Psoas muscle (tissue), 8 donors: ENCODE results near the gene FAM78B. TPM values are rescaled to one million over a fixed set of nuclear protein-coding genes. Genes with fewer than 3 reads are reported as not detected.

Experiments used
- ATAC-seq, 4 donors: fragments of 200-7000 bp; cut with Tn5 transposase; one replicate each; pipeline ENCODE4 v1.9.1; 2020; ENCODE audit warnings: moderate library complexity in 3 of 4, mild to moderate bottlenecking in 2 of 4
- DNase-seq, 2 donors: peaks; one replicate each; pipeline ENCODE4 v3.0.0-alpha.2; 2020
- H3K27ac ChIP-seq: fragments of 200-600 bp; one replicate; pipeline ENCODE4 v1.8.0; 2022
- H3K27me3 ChIP-seq, 3 donors: fragments of 200-600 bp in 1 of 3; one replicate each; pipeline versions ENCODE4 v1.6.1 to v1.8.0; 2013 to 2022; ENCODE audit warnings: low read length in 2 of 3, mild to moderate bottlenecking in 2 of 3, moderate library complexity in 1 of 3; ENCODE audit not compliant: insufficient read depth in 3 of 3
- H3K36me3 ChIP-seq, 2 donors: fragments of 200-600 bp in 1 of 2; one replicate each; pipeline versions ENCODE4 v1.6.1 to v1.8.0; 2013 to 2022; ENCODE audit warnings: low read depth in 1 of 2, mild to moderate bottlenecking in 1 of 2, moderate library complexity in 1 of 2; ENCODE audit not compliant: insufficient read depth in 1 of 2
- H3K4me1 ChIP-seq: fragments of 200-600 bp; one replicate; pipeline ENCODE4 v1.8.0; 2022
- H3K4me3 ChIP-seq: fragments of 200-600 bp; one replicate; pipeline ENCODE4 v1.8.0; 2022; ENCODE audit warnings: mild to moderate bottlenecking
- H3K9me3 ChIP-seq: fragments of 200-600 bp; one replicate; pipeline ENCODE4 v1.8.0; 2022
- whole genome bisulfite sequencing, 3 donors: extraction: QIAGEN DNeasy Blood & Tissue Kit; methylation state at CpG; one replicate each; pipeline versions ENCODE4 v1.1.6 to v1.1.7; 2013; 5-methylcytosine and 5-hydroxymethylcytosine counted together
- intact Hi-C, 2 donors: fragments of 100-400 bp; cut with DNase I; formaldehyde crosslinking; loops; one replicate each; pipeline versions ENCODE4 v1.11.0 to v1.14.2; 2022
- polyA plus RNA-seq, 3 donors: library from polyadenylated mRNA; stranded (reverse); fragments of 200-250 nt; gene quantifications; one replicate each; pipeline ENCODE4 v1.2.3, GENCODE V29; 2013
- total RNA-seq, 4 donors: library from RNA; stranded (reverse); fragmentation: NEBNext Ultra II Directional in 2 of 4; extraction: Animal tissue kit (Norgen Biotek cat#: 25700) in 2 of 4; gene quantifications; one replicate each; pipeline versions ENCODE4 v1.2.1 to v1.2.4, GENCODE V29; 2021 to 2023
- TF ChIP-seq, protein P1 (sequence below): fragments of 200-600 bp; IDR thresholded peaks from one replicate; pipeline ENCODE4 v1.8.0; 2022; ENCODE audit warnings: antibody characterized with exemption
- donor health status: healthy with polysubstance abuse.
- donor health status: DM: no; HTN: no; CAD: no; lungs with moderate emphysema.
- donor health status: Bipolar disorder and iron deficiency.
- donor health status: healthy.
- donor health status: DM: yes; HTN: yes; CAD: no.
- donor health status: DM: no; HTN: no; CAD: no.
- donor health status: DM: no; HTN: no; CAD: no.
- donor health status: DM: yes; HTN: yes; CAD: no.

Gene FAM78B
- total and polyA plus RNA-seq, 7 donors: 1.6 to 9.8 (median 4.9) TPM

GRCh38 chr1:166082601-166083000 lies 84.2 kb downstream of the FAM78B start:
- WGBS, 3 donors: 91 to 94% (median 93%) methylated on average over 5 of the region's 5 CpGs
- intact Hi-C loops: no loop called here
- no peaks in the 10 kb centered on the region for H3K36me3 ChIP-seq
- DNase-seq: no peak
- H3K4me1 ChIP-seq: no peaks in the 10 kb centered on the region
- ATAC-seq: no peak
- no peak overlapping the region for H3K27ac ChIP-seq
- no peaks in the 10 kb centered on the region for H3K9me3 ChIP-seq
- TF ChIP-seq, protein P1, sequence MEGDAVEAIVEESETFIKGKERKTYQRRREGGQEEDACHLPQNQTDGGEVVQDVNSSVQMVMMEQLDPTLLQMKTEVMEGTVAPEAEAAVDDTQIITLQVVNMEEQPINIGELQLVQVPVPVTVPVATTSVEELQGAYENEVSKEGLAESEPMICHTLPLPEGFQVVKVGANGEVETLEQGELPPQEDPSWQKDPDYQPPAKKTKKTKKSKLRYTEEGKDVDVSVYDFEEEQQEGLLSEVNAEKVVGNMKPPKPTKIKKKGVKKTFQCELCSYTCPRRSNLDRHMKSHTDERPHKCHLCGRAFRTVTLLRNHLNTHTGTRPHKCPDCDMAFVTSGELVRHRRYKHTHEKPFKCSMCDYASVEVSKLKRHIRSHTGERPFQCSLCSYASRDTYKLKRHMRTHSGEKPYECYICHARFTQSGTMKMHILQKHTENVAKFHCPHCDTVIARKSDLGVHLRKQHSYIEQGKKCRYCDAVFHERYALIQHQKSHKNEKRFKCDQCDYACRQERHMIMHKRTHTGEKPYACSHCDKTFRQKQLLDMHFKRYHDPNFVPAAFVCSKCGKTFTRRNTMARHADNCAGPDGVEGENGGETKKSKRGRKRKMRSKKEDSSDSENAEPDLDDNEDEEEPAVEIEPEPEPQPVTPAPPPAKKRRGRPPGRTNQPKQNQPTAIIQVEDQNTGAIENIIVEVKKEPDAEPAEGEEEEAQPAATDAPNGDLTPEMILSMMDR: no peak
- H3K4me3 ChIP-seq: no peak overlapping the region
- no peaks in the 10 kb centered on the region for H3K27me3 ChIP-seq

DNA sequence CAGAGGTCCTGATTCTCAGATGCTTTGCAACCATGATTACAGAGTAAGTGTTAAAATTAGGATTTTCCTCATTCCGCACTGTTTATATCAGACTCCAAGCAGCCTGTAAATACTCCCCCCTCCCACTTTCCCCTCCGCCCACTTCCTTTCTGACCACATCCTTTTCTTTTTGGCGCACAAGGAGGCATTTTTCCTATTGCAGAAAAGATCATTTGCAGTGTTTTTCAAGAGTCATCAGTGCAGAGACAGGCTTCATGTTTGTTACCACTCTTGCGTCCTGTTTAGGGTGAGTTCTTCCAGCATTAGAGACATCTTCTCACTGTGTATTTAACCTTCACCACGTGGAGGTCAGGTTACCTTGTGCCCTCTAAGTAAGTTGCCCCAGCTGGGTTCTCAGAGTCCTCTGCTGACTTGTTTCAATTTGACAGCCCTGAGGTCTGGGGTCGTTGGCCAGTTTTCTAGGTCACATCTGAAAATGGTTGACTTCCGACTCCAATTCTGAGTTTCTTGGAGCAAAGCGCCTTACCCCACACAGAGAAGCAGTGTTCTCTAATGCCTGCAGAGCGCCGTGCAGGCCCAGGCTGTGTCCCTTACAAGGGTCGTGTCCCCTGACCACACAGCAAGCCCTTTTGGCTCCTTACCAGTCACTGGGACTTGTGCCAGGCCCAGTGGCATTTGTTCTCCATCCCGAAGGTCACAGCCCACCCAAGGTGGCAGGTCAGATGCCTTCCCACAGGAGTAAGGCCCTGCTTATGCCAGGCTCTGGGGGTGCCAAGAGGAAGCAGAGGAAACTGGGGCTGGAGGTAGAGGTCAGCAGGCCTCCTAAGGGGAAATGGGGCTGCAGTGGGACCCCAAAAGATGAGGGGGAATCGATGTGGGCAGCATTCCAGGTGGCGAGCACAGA lies 85.6 kb downstream of the FAM78B start:
- no peak overlapping the region for H3K27ac ChIP-seq
- DNase-seq: no peak
- TF ChIP-seq, protein P1: no peak
- peak in 1 of 4 donors; percentile 33 for ATAC-seq
- 54 to 62% (median 57%) methylated on average over 14 of the region's 14 CpGs for WGBS, 3 donors
- H3K27me3 ChIP-seq: no peaks in the 10 kb centered on the region
- intact Hi-C loops: no loop called here
- H3K9me3 ChIP-seq: no peaks in the 10 kb centered on the region
- H3K4me3 ChIP-seq: no peak overlapping the region
- H3K36me3 ChIP-seq: no peaks in the 10 kb centered on the region
- H3K4me1 ChIP-seq: no peaks in the 10 kb centered on the region

GRCh38 chr1:166080277-166080966 lies 86.4 kb downstream of the FAM78B start:
- intact Hi-C loops: no loop called here
- Histone ChIP-seq H3K36me3 (no peaks in the 10 kb centered on the region), H3K4me3 (no peak overlapping the region), H3K27me3 (no peaks in the 10 kb centered on the region), H3K27ac (no peak overlapping the region), H3K4me1 (no peaks in the 10 kb centered on the region), H3K9me3 (no peaks in the 10 kb centered on the region)
- 46 to 52% (median 51%) methylated on average over 9 of the region's 9 CpGs for WGBS, 3 donors
- no peak for DNase-seq
- ATAC-seq: peak in 2 of 4 donors; percentile 20 to 22
- TF ChIP-seq, protein P1: no peak

DNA sequence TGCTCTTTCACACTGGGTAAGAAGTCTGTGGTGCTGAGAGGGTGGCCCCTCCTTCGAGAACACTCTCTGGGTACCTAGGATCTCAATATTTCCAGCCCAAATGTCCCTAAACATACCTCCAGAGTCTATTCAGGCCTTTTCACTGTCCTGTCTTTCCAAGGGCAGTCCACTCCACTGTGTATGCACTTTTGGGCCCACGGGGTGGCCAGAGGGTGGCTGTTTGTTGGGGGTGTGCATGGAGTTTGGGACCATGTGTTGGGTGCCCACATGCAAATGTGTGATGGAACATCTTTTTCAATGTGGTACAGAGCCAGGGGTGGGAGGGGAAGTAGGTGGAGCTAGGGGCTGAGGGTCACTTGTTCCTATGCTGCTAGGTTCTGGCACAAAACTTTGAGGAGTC lies 87.5 kb downstream of the FAM78B start:
- intact Hi-C loops: no loop called here
- Histone ChIP-seq H3K36me3 (no peaks in the 10 kb centered on the region), H3K27ac (no peak overlapping the region), H3K27me3 (no peaks in the 10 kb centered on the region), H3K4me1 (no peaks in the 10 kb centered on the region), H3K9me3 (no peaks in the 10 kb centered on the region), H3K4me3 (no peak overlapping the region)
- TF ChIP-seq, protein P1: no peak
- WGBS, 3 donors: 85 to 94% (median 92%) methylated on average over 2 of the region's 2 CpGs
- no peak for DNase-seq
- no peak for ATAC-seq
